Retinal pigment epithelial cell (primary cell): ENCODE measurements around the gene DYNLT2B.
A peak's percentile ranks its signal among the peaks of the same experiment; 100 is the strongest.
"Not testable (repeated sequence)": the region's sequence is repeated elsewhere in the genome, so short reads cannot be mapped to it uniquely, and the experiment has no call there.

Experiments
- DNase-seq: peaks from one replicate; pipeline ENCODE4 v3.0.0-alpha.2; 2010; ENCODE audit warnings: low read depth
- H3K4me3 ChIP-seq: 2 replicates; pipeline ENCODE4 v1.5.1; 2011; ENCODE audit warnings: mild to moderate bottlenecking, low read length, control low read depth, moderate library complexity
- TF ChIP-seq, protein P1 (sequence below): conservative IDR thresholded peaks from 2 replicates; pipeline ENCODE4 v1.5.1; 2011; ENCODE audit warnings: low read depth, low read length, control low read depth, inconsistent platforms

DYNLT2B gene

DNA sequence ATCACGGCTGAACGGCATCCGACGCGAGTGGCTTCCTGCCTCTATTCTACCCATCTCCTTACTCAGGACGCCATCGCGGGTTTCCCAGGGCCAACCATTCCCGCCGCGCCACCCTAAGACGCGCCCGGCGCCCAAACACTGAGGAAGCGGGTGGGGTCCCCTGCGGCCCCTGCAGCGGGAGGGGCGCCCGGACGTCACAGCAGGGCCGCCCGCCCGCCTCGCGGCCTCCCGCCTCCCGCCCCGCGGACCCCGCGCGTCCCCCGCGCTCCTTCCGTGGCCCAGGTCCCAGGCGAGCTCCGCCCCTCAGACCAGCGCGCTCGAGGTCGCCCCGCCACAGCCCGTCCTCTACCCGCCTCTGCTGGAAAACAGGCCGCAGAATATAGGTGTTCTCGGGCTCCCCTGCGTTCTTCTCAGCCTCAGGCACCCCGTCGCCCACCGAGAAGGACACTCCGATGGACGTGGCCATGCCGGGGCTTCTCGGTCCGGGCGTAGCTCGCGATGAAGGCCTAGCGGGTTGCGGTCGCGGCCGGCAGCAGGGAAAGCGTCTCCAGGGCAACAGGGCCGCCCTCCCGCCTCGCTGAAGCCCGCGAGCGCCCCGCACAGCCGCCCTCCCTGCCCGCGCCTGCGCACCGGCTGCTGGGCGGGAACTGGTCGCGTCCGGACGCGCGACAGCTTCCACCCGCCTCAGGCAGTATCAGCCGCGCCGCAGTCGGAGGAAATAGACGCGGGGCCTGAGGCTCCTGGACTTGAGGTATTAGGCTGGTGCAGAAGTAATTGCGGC lies at the start of gene DYNLT2B:
TSS of gene DYNLT2B (minus strand) at position 554 of the 781 bp plus-strand sequence. CDS start at position 466, 88 bp downstream.
- H3K4me3 ChIP-seq = peak within 1 kb of the TSS; percentile 83
- TF ChIP-seq, protein P1, sequence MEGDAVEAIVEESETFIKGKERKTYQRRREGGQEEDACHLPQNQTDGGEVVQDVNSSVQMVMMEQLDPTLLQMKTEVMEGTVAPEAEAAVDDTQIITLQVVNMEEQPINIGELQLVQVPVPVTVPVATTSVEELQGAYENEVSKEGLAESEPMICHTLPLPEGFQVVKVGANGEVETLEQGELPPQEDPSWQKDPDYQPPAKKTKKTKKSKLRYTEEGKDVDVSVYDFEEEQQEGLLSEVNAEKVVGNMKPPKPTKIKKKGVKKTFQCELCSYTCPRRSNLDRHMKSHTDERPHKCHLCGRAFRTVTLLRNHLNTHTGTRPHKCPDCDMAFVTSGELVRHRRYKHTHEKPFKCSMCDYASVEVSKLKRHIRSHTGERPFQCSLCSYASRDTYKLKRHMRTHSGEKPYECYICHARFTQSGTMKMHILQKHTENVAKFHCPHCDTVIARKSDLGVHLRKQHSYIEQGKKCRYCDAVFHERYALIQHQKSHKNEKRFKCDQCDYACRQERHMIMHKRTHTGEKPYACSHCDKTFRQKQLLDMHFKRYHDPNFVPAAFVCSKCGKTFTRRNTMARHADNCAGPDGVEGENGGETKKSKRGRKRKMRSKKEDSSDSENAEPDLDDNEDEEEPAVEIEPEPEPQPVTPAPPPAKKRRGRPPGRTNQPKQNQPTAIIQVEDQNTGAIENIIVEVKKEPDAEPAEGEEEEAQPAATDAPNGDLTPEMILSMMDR = no peak
- peak; percentile 54 for DNase-seq

- DNase-seq = no peak
- TF ChIP-seq, protein P1 = no peak
- H3K4me3 ChIP-seq = no peak overlapping the region
Measured at GRCh38 chr3:196365736-196366135, 47.7 kb upstream of the DYNLT2B start.

- TF ChIP-seq, protein P1 = no peak
- no peak overlapping the region for H3K4me3 ChIP-seq
- DNase-seq = no peak
Measured at GRCh38 chr3:196360586-196360985, 42.5 kb upstream of the DYNLT2B start.

DNA sequence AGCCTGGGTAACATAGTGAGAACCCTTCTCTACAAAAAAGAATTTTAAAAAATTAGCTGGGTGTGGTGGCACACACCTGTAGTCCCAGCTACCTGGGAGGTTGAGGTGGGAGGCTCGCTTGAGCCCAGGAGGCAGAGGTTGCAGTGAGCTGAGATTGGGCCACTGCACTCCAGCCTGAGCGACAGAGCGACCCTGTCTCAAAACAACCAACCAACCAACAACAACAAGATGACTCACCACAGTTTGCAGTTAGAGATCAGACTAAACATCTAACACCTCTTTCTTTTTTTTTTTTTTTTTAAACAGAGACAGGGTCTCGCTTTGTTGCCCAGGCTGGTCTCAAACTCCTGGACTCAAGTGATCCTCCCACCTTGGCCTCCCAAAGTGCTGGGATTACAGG lies 40.5 kb upstream of the DYNLT2B start:
- DNase-seq, H3K4me3 ChIP-seq: not testable (repeated sequence)

DNA sequence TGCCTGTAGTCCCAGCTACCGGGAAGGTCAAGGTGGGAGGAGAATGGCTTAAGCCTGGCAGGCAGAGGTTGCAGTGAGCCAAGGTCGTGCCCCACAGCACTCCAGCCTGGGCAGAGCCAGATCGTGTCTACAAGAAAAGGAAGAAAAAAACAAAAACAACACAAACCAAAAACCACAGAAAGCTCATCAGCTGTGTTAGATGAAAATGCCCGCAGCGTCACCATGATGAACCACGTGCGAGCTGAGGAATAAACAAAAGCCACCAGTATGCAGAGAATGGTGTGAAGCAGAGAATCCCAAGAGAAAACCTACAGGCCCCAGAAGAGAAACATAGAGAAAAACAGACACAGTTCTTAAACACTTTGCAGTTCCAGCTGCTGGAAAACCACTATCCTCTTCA lies 39.9 kb upstream of the DYNLT2B start:
- H3K4me3 ChIP-seq = no peak overlapping the region
- TF ChIP-seq, protein P1 = no peak
- DNase-seq = no peak

DNA sequence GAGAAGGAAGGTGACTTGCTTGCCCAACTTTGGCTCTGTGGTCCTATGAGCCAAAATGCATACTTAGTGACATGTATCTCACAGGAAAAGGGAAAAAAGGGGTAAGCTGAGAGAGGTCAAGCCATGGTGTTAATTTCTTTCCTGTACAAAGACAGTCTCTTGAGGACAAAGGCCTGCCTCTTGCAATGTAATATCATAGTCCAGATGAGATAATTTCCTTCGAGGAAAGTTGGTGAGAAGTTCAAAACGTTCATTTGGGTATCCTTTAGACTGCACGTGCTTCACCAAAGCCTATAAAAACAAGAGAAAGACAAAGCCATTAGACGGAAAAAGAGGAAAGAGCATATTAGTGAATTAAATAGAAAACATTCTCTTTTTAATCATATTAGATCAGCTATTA lies 38.5 kb upstream of the DYNLT2B start:
- no peak overlapping the region for H3K4me3 ChIP-seq
- TF ChIP-seq, protein P1 = no peak
- no peak for DNase-seq

- TF ChIP-seq, protein P1 = no peak
- H3K4me3 ChIP-seq = no peak overlapping the region
- DNase-seq = no peak
Measured at GRCh38 chr3:196355668-196356067, 37.6 kb upstream of the DYNLT2B start.
